K562 (cell line): ENCODE measurements around the gene GABRR1. TPM values are rescaled to one million over a fixed set of nuclear protein-coding genes. Genes with fewer than 3 reads are reported as not detected.

Experiments used
- ATAC-seq: fragments of 200-7000 bp; cut with Tn5 transposase; 3 replicates; pipeline ENCODE4 v1.9.1; 2020; ENCODE audit warnings: moderate library complexity
- BruUV-seq: library from RNA; stranded (reverse); fragments of 400-500 nt; replicated peaks from 2 replicates; lab custom pipeline; 2021; lab: Mats Ljungman, UMichigan
- CTCF ChIA-PET: fragments of 300-600 bp; formaldehyde crosslinking; extraction: SDS; loops from one replicate; lab custom pipeline; 2021; ENCODE audit warnings: low intra/inter-chr PET ratio; lab: Yijun Ruan, JAX
- POLR2A ChIA-PET: fragments of 300-600, 350-650 bp; sonication (Branson Sonifier 250); formaldehyde crosslinking; extraction: SDS; loops from one replicate; lab custom pipeline; 2021; ENCODE audit warnings: antibody characterized with exemption, inconsistent platforms; lab: Yijun Ruan, JAX
- DNase-seq, 4 experiments: peaks; one replicate each; pipeline versions ENCODE4 v3.0.0 to v3.0.0-alpha.2; 2011 to 2018; ENCODE audit warnings: low spot score in 3 of 4, mixed read lengths in 3 of 4; ENCODE audit errors: extremely low read depth in 1 of 4
- FAIRE-seq: peaks from 2 replicates; lab custom pipeline; 2011; peaks lifted over from hg19 to GRCh38; lab: Jason Lieb, UNC
- H2AFZ ChIP-seq: 2 replicates; pipeline ENCODE4 v1.6.0; 2011; ENCODE audit warnings: low read depth, low read length, control low read depth, inconsistent platforms
- H3K27ac ChIP-seq: fragments of 200-600 bp; 3 replicates; pipeline ENCODE4 v1.8.0; 2011; ENCODE audit warnings: low read depth, mild to moderate bottlenecking, control low read depth, inconsistent platforms, low read length, moderate library complexity, mixed read lengths; ENCODE audit errors: extremely low read depth
- H3K27me3 ChIP-seq, 2 experiments: fragments of 300-600 bp in 1 of 2; 2 replicates in 1 of 2; 3 replicates in 1 of 2; pipeline versions ENCODE4 v1.6.0 to v1.8.0; 2011; ENCODE audit warnings: inconsistent platforms in 2 of 2, low read length in 2 of 2, mild to moderate bottlenecking in 1 of 2, mixed read lengths in 1 of 2, moderate library complexity in 1 of 2; ENCODE audit not compliant: control insufficient read depth in 2 of 2, insufficient read depth in 2 of 2
- H3K36me3 ChIP-seq: fragments of 300-600 bp; 3 replicates; pipeline ENCODE4 v1.8.0; 2011; ENCODE audit warnings: mild to moderate bottlenecking, low read length, inconsistent platforms; ENCODE audit not compliant: control insufficient read depth, insufficient read depth
- H3K4me1 ChIP-seq, 2 experiments: fragments of 200-600 bp in 1 of 2; replicated peaks in 1 of 2; 2 replicates in 1 of 2; 3 replicates in 1 of 2; pipeline versions ENCODE4 v1.5.1 to v1.8.0; 2011; ENCODE audit warnings: inconsistent platforms in 2 of 2, low read length in 2 of 2, mild to moderate bottlenecking in 1 of 2, mixed read lengths in 1 of 2, moderate library complexity in 1 of 2; ENCODE audit not compliant: control insufficient read depth in 2 of 2, insufficient read depth in 2 of 2
- H3K4me2 ChIP-seq: 2 replicates; pipeline ENCODE4 v1.6.1; 2011; ENCODE audit warnings: low read length, control low read depth, inconsistent platforms, mixed read lengths; ENCODE audit not compliant: insufficient read depth
- H3K4me3 ChIP-seq: fragments of 200-600 bp; sonication (generic), shearing (Covaris generic); 2 replicates; pipeline ENCODE4 v1.5.1; 2016; ENCODE audit warnings: control low read depth, inconsistent platforms
- H3K79me2 ChIP-seq: fragments of 200-600 bp; 3 replicates; pipeline ENCODE4 v1.8.0; 2011; ENCODE audit warnings: low read length, inconsistent platforms; ENCODE audit not compliant: control insufficient read depth, insufficient read depth
- H3K9ac ChIP-seq, 2 experiments: 2 replicates each; pipeline versions ENCODE4 v1.6.0 to v1.6.1; 2011; ENCODE audit warnings: low read depth in 2 of 2, low read length in 2 of 2, control low read depth in 1 of 2, inconsistent platforms in 1 of 2, mild to moderate bottlenecking in 1 of 2, mixed read lengths in 1 of 2; ENCODE audit not compliant: insufficient read depth in 1 of 2
- H3K9me1 ChIP-seq: one replicate; pipeline ENCODE4 v1.6.0; 2011; ENCODE audit warnings: inconsistent platforms, mild to moderate bottlenecking, low read length, moderate library complexity; ENCODE audit not compliant: control insufficient read depth, insufficient read depth
- H3K9me3 ChIP-seq: replicated peaks from 2 replicates; pipeline ENCODE4 v1.5.1; 2011; ENCODE audit warnings: low read depth, low read length, inconsistent platforms; ENCODE audit not compliant: control insufficient read depth, insufficient read depth
- H4K20me1 ChIP-seq: replicated peaks from 2 replicates; pipeline ENCODE4 v1.6.1; 2011; ENCODE audit warnings: low read length, inconsistent platforms, mixed read lengths; ENCODE audit not compliant: control insufficient read depth, insufficient read depth
- BRD4 ChIP-seq: fragments of 200-600 bp; sonication (generic); IDR thresholded peaks from 2 replicates; pipeline ENCODE4 v1.6.1; 2017; ENCODE audit warnings: inconsistent platforms
- DDX20 ChIP-seq: fragments of 450-650 bp; IDR thresholded peaks from 2 replicates; pipeline ENCODE4 v1.6.1; 2016; ENCODE audit warnings: missing genetic modification characterization, low read depth, mild to moderate bottlenecking, missing compliant biosample characterization, moderate library complexity
- HNRNPH1 ChIP-seq: fragments of 200-400 bp; formaldehyde crosslinking; optimal IDR thresholded peaks from 2 replicates; pipeline ENCODE3; 2017; ENCODE audit warnings: low read depth, mild to moderate bottlenecking, low read length, moderate library complexity
- NFRKB ChIP-seq: fragments of 450-650 bp; IDR thresholded peaks from 2 replicates; pipeline ENCODE4 v1.6.1; 2016; ENCODE audit warnings: low read depth
- SP1 ChIP-seq: sonication (generic); formaldehyde crosslinking; IDR thresholded peaks from 2 replicates; pipeline ENCODE4 v1.8.1; 2022; ENCODE audit warnings: mild to moderate bottlenecking, missing genetic modification reagents
- TCF3 ChIP-seq: sonication (generic); formaldehyde crosslinking; IDR thresholded peaks from 2 replicates; pipeline ENCODE4 v1.4.0; 2020; ENCODE audit warnings: mild to moderate bottlenecking, missing genetic modification reagents
- TSC22D4 ChIP-seq: fragments of 450-650 bp; IDR thresholded peaks from 2 replicates; pipeline ENCODE4 v1.6.1; 2016; ENCODE audit warnings: missing genetic modification characterization, missing biosample characterization, control low read depth
- ZNF197 ChIP-seq: fragments of 200-800 bp; sonication (Bioruptor generic); IDR thresholded peaks from 2 replicates; pipeline ENCODE4 v1.6.1; 2016; ENCODE audit warnings: low read depth, missing genetic modification characterization, missing compliant biosample characterization
- WGBS: fragments of 100-300 bp; shearing (Covaris generic); methylation state at CpG from one replicate; pipeline ENCODE4 v1.1.6; 2016; ENCODE audit warnings: low coverage, mixed read lengths; ENCODE audit not compliant: insufficient coverage; ENCODE audit errors: missing lambda C conversion rate; 5-methylcytosine and 5-hydroxymethylcytosine counted together
- in situ Hi-C: fragments of 300-500 bp; cut with MboI; formaldehyde crosslinking; loops from 4 replicates; pipeline ENCODE4 v1.15.0; 2018; ENCODE audit warnings: inconsistent platforms, mixed read lengths
- intact Hi-C: fragments of 100-400 bp; cut with micrococcal nuclease; formaldehyde crosslinking; loops from 2 replicates; pipeline ENCODE4 v1.14.2; 2022
- polyA plus RNA-seq, 8 experiments: library from polyadenylated mRNA; depleted of rRNA in 4 of 8; stranded (reverse) in 5 of 8; unstranded in 3 of 8; fragments of >200 nt; fragmentation: Nextera tagmentation in 2 of 8; fragmentation: Illumina TruSeq in 1 of 8; extraction: Ambion mirVana in 2 of 8; extraction: Trizol in 1 of 8; gene quantifications; 2 replicates each; pipeline versions ENCODE4 v1.2.1 to v1.2.3, GENCODE V29; 2011 to 2014; ENCODE audit warnings: inconsistent platforms in 1 of 8, missing spikeins in 1 of 8
- total RNA-seq, 7 experiments: library from RNA; depleted of rRNA in 6 of 7; stranded (reverse); fragments of >200 nt in 6 of 7; fragmentation: Illumina TruSeq in 2 of 7; extraction: Trizol in 2 of 7; gene quantifications; 2 replicates each; pipeline versions ENCODE4 v1.2.1 to v1.2.3, GENCODE V29; 2011 to 2021; ENCODE audit warnings: low replicate concordance in 1 of 7
- TF ChIP-seq, protein P1 (sequence below): sonication (generic); formaldehyde crosslinking; IDR thresholded peaks from 2 replicates; pipeline ENCODE4 v1.5.0; 2020; ENCODE audit warnings: missing genetic modification reagents
- TF ChIP-seq, protein P2 (sequence below): fragments of 250-450 bp; sonication (Bioruptor Pico); IDR thresholded peaks from 2 replicates; pipeline ENCODE4 v1.8.0; 2021; ENCODE audit warnings: borderline replicate concordance, mild to moderate bottlenecking, moderate library complexity; ENCODE audit not compliant: poor library complexity, severe bottlenecking
- TF ChIP-seq, protein P3 (sequence below): fragments of 450-650 bp; IDR thresholded peaks from 2 replicates; pipeline ENCODE4 v1.6.1; 2016
- TF ChIP-seq, protein P4 (sequence below), 2 experiments: fragments of 450-650 bp in 1 of 2; IDR thresholded peaks; 2 replicates each; pipeline ENCODE4 v1.6.1; 2011 to 2017; ENCODE audit warnings: low read depth in 2 of 2, antibody characterized with exemption in 1 of 2, borderline replicate concordance in 1 of 2, low read length in 1 of 2, mild to moderate bottlenecking in 1 of 2, mixed read lengths in 1 of 2; ENCODE audit not compliant: control insufficient read depth in 1 of 2
- TF ChIP-seq, protein P5 (sequence below): sonication (generic); formaldehyde crosslinking; IDR thresholded peaks from 2 replicates; pipeline ENCODE4 v1.8.0; 2022; ENCODE audit warnings: missing genetic modification reagents, mild to moderate bottlenecking, borderline replicate concordance

GABRR1 gene
- total and polyA plus RNA-seq, 9 of the 15 experiments (the other 6 are each of a cell fraction or from before 2014, with no cell fraction given), result not detected

DNA sequence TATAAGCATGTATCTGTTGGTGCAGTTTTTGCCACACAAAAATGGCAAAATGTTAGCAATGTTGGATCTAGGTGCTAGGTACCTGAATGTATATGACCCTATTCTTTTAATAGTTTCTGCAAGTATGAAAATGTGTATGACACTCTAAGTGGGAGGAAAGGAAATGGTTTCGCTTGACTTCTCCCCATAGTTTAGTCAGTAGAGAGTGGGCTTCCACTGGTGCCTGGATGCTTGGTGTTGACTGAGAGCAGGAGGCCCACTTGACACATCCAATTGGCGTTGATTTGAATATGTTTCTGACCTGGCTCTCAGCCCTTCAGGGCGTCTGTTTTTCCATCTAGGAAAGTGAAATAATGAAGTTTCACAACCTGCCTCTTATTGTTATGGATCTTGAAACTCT lies 41.8 kb upstream of the GABRR1 start (continued):
- TF ChIP-seq, protein P1, sequence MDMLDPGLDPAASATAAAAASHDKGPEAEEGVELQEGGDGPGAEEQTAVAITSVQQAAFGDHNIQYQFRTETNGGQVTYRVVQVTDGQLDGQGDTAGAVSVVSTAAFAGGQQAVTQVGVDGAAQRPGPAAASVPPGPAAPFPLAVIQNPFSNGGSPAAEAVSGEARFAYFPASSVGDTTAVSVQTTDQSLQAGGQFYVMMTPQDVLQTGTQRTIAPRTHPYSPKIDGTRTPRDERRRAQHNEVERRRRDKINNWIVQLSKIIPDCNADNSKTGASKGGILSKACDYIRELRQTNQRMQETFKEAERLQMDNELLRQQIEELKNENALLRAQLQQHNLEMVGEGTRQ, result no peak

DNA sequence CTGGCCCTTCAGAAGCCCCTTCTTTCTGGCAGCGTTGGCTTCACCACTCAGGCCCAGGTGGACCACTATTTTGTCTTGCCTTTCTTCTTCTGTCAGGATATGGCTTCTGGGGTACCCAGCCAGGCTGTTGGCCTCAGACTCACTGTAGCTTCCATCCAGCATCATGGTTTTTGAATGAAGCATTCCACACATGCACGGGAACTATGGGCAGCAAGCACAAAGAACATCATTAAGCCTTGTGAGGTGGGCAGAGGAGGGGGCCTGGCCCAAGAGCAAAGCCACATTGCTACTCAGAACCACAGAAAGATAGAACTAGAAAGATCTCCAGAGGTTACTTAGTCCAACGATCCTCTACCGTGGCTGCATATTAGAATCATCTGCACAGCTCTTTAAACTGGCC lies 40.6 kb upstream of the GABRR1 start:
- Histone ChIP-seq H3K36me3 (no peaks in the 10 kb centered on the region), H3K9me1 (no peaks in the 10 kb centered on the region), H3K79me2 (no peaks in the 10 kb centered on the region), H4K20me1 (no peaks in the 10 kb centered on the region), H2AFZ (no peak overlapping the region), H3K4me1 (peaks cover 6 to 14% of the 10 kb centered on the region in 2 experiments; a peak in 4 of 5 replicates), H3K9ac (no peak overlapping the region), H3K9me3 (no peaks in the 10 kb centered on the region), H3K27me3 (peaks cover 2 to 4% of the 10 kb centered on the region in 2 experiments; a peak in 1 of 5 replicates), H3K27ac (no peak overlapping the region), H3K4me2 (no peak overlapping the region), H3K4me3 (no peak overlapping the region)
- BruUV-seq, result no TSS peak
- ATAC-seq, result no peak
- intact Hi-C loops, result no loop called here
- no peak for FAIRE-seq
- POLR2A ChIA-PET, result no interaction called here
- CTCF ChIA-PET, result no interaction called here
- 0% methylated on average over 4 of the region's 4 CpGs for WGBS
- DNase-seq, result no peak
- in situ Hi-C loops, result no loop called here
- no peak for TF ChIP-seq DDX20 (tag)
- TF ChIP-seq ZNF197 (CRISPR knock-in tag), result no peak
- no peak for TF ChIP-seq BRD4
- no peak for TF ChIP-seq TSC22D4 (tag)
- TF ChIP-seq HNRNPH1, result no peak
- TF ChIP-seq NFRKB, result no peak
- TF ChIP-seq, protein P2, sequence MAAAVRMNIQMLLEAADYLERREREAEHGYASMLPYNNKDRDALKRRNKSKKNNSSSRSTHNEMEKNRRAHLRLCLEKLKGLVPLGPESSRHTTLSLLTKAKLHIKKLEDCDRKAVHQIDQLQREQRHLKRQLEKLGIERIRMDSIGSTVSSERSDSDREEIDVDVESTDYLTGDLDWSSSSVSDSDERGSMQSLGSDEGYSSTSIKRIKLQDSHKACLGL (CRISPR knock-in tag), result no peak
- TF ChIP-seq, protein P3, sequence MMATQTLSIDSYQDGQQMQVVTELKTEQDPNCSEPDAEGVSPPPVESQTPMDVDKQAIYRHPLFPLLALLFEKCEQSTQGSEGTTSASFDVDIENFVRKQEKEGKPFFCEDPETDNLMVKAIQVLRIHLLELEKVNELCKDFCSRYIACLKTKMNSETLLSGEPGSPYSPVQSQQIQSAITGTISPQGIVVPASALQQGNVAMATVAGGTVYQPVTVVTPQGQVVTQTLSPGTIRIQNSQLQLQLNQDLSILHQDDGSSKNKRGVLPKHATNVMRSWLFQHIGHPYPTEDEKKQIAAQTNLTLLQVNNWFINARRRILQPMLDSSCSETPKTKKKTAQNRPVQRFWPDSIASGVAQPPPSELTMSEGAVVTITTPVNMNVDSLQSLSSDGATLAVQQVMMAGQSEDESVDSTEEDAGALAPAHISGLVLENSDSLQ, result no peak
- TF ChIP-seq, protein P4, sequence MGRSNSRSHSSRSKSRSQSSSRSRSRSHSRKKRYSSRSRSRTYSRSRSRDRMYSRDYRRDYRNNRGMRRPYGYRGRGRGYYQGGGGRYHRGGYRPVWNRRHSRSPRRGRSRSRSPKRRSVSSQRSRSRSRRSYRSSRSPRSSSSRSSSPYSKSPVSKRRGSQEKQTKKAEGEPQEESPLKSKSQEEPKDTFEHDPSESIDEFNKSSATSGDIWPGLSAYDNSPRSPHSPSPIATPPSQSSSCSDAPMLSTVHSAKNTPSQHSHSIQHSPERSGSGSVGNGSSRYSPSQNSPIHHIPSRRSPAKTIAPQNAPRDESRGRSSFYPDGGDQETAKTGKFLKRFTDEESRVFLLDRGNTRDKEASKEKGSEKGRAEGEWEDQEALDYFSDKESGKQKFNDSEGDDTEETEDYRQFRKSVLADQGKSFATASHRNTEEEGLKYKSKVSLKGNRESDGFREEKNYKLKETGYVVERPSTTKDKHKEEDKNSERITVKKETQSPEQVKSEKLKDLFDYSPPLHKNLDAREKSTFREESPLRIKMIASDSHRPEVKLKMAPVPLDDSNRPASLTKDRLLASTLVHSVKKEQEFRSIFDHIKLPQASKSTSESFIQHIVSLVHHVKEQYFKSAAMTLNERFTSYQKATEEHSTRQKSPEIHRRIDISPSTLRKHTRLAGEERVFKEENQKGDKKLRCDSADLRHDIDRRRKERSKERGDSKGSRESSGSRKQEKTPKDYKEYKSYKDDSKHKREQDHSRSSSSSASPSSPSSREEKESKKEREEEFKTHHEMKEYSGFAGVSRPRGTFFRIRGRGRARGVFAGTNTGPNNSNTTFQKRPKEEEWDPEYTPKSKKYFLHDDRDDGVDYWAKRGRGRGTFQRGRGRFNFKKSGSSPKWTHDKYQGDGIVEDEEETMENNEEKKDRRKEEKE (IDR thresholded peaks at IDR 0.05; ENCODE audit: borderline replicate concordance in 1 of 2, control insufficient read depth in 1 of 2, low read depth in 2 of 2, low read length in 1 of 2), result no peak
- TF ChIP-seq SP1, result no peak
- TF ChIP-seq, protein P5, sequence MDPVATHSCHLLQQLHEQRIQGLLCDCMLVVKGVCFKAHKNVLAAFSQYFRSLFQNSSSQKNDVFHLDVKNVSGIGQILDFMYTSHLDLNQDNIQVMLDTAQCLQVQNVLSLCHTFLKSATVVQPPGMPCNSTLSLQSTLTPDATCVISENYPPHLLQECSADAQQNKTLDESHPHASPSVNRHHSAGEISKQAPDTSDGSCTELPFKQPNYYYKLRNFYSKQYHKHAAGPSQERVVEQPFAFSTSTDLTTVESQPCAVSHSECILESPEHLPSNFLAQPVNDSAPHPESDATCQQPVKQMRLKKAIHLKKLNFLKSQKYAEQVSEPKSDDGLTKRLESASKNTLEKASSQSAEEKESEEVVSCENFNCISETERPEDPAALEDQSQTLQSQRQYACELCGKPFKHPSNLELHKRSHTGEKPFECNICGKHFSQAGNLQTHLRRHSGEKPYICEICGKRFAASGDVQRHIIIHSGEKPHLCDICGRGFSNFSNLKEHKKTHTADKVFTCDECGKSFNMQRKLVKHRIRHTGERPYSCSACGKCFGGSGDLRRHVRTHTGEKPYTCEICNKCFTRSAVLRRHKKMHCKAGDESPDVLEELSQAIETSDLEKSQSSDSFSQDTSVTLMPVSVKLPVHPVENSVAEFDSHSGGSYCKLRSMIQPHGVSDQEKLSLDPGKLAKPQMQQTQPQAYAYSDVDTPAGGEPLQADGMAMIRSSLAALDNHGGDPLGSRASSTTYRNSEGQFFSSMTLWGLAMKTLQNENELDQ, result no peak
- no peak for TF ChIP-seq TCF3 (CRISPR knock-in tag)
